IMR-90 (cell line): ENCODE results near the gene SVOPL. TPM values are rescaled to one million over a fixed set of nuclear protein-coding genes. Genes with fewer than 3 reads are reported as not detected.

Source experiments
- ATAC-seq: fragments of 200-7000 bp; cut with Tn5 transposase; 2 replicates; pipeline ENCODE4 v1.9.1; 2020; ENCODE audit warnings: low read depth, mild to moderate bottlenecking, moderate library complexity
- BruUV-seq: library from RNA; stranded (reverse); fragments of 400-500 nt; replicated peaks from 2 replicates; lab custom pipeline; 2021; lab: Mats Ljungman, UMichigan
- CTCF ChIA-PET: fragments of 300-600 bp; formaldehyde crosslinking; extraction: SDS; loops from one replicate; lab custom pipeline; 2021; ENCODE audit warnings: antibody characterized with exemption; lab: Yijun Ruan, JAX
- POLR2A ChIA-PET: fragments of 300-600 bp; sonication (Branson Sonifier 250); formaldehyde crosslinking; loops from one replicate; lab custom pipeline; 2022; ENCODE audit warnings: antibody characterized with exemption; ENCODE audit not compliant: unreplicated experiment; lab: Charles Lee
- DNase-seq: peaks from one replicate; pipeline ENCODE4 v3.0.0; 2013
- H2AFZ ChIP-seq: replicated peaks from 2 replicates; pipeline ENCODE3; 2013; ENCODE audit warnings: low read length, mild to moderate bottlenecking; ENCODE audit not compliant: poor library complexity
- H2AK5ac ChIP-seq: 2 replicates; pipeline ENCODE4 v1.6.1; 2013; ENCODE audit warnings: low read depth, low read length, inconsistent platforms
- H2AK9ac ChIP-seq: replicated peaks from 2 replicates; pipeline ENCODE3; 2013; ENCODE audit warnings: mild to moderate bottlenecking, low read depth, low read length, moderate library complexity; ENCODE audit not compliant: poor library complexity
- H2BK120ac ChIP-seq: 2 replicates; pipeline ENCODE4 v1.6.1; 2013; ENCODE audit warnings: low read depth, low read length, inconsistent platforms
- H2BK15ac ChIP-seq: 3 replicates; pipeline ENCODE4 v1.6.1; 2013; ENCODE audit warnings: low read depth, low read length, inconsistent platforms
- H2BK20ac ChIP-seq: 2 replicates; pipeline ENCODE4 v1.6.1; 2013; ENCODE audit warnings: low read depth, mild to moderate bottlenecking, inconsistent platforms, low read length, moderate library complexity
- H2BK5ac ChIP-seq: 2 replicates; pipeline ENCODE4 v1.6.1; 2013; ENCODE audit warnings: mild to moderate bottlenecking, low read depth, low read length, inconsistent platforms; ENCODE audit not compliant: poor library complexity, severe bottlenecking
- H3K14ac ChIP-seq: replicated peaks from 2 replicates; pipeline ENCODE4 v1.6.1; 2013; ENCODE audit warnings: low read depth, low read length, inconsistent platforms
- H3K18ac ChIP-seq: 2 replicates; pipeline ENCODE4 v1.6.1; 2013; ENCODE audit warnings: low read depth, low read length, control low read depth
- H3K23ac ChIP-seq: 2 replicates; pipeline ENCODE4 v1.6.1; 2013; ENCODE audit warnings: low read depth, low read length, inconsistent platforms
- H3K27ac ChIP-seq: 2 replicates; pipeline ENCODE4 v1.5.1; 2013; ENCODE audit warnings: mild to moderate bottlenecking, control low read depth, low read length; ENCODE audit not compliant: insufficient read depth
- H3K27me3 ChIP-seq: 2 replicates; pipeline ENCODE4 v1.6.1; 2013; ENCODE audit warnings: low read length; ENCODE audit not compliant: control insufficient read depth, insufficient read depth
- H3K36me3 ChIP-seq: 2 replicates; pipeline ENCODE4 v1.6.1; 2013; ENCODE audit warnings: low read length, mixed read lengths; ENCODE audit not compliant: control insufficient read depth, insufficient read depth
- H3K4ac ChIP-seq: 2 replicates; pipeline ENCODE4 v1.6.1; 2013; ENCODE audit warnings: low read depth, low read length, inconsistent platforms
- H3K4me1 ChIP-seq: 2 replicates; pipeline ENCODE4 v1.6.1; 2013; ENCODE audit warnings: low read length, mixed read lengths; ENCODE audit not compliant: control insufficient read depth, insufficient read depth
- H3K4me2 ChIP-seq: 2 replicates; pipeline ENCODE4 v1.6.1; 2013; ENCODE audit warnings: low read depth, mild to moderate bottlenecking, control low read depth, low read length, moderate library complexity
- H3K4me3 ChIP-seq: 2 replicates; pipeline ENCODE4 v1.5.1; 2013; ENCODE audit warnings: low read depth, mild to moderate bottlenecking, control low read depth, low read length, moderate library complexity; ENCODE audit not compliant: insufficient read depth
- H3K56ac ChIP-seq: 2 replicates; pipeline ENCODE4 v1.6.1; 2013; ENCODE audit warnings: low read length, inconsistent platforms; ENCODE audit not compliant: insufficient read depth; ENCODE audit errors: extremely low read depth
- H3K79me1 ChIP-seq, 2 experiments: 2 replicates each; pipeline ENCODE4 v1.6.1; 2013; ENCODE audit warnings: low read length in 2 of 2, inconsistent platforms in 1 of 2, low read depth in 1 of 2
- H3K9ac ChIP-seq: 2 replicates; pipeline ENCODE4 v1.6.1; 2013; ENCODE audit warnings: low read depth, low read length, control low read depth
- H3K9me1 ChIP-seq: 2 replicates; pipeline ENCODE4 v1.6.1; 2013; ENCODE audit warnings: low read length, inconsistent platforms; ENCODE audit not compliant: insufficient read depth
- H3K9me3 ChIP-seq: 2 replicates; pipeline ENCODE4 v1.6.1; 2013; ENCODE audit warnings: low read length; ENCODE audit not compliant: control insufficient read depth, insufficient read depth
- H4K20me1 ChIP-seq: 2 replicates; pipeline ENCODE4 v1.6.1; 2013; ENCODE audit warnings: low read length, inconsistent platforms; ENCODE audit not compliant: insufficient read depth
- H4K5ac ChIP-seq: 2 replicates; pipeline ENCODE4 v1.6.1; 2013; ENCODE audit warnings: mild to moderate bottlenecking, low read depth, low read length, control low read depth
- H4K8ac ChIP-seq, 2 experiments: 2 replicates each; pipeline ENCODE4 v1.6.1; 2013; ENCODE audit warnings: low read depth in 2 of 2, low read length in 2 of 2, control low read depth in 1 of 2, inconsistent platforms in 1 of 2
- H4K91ac ChIP-seq: 2 replicates; pipeline ENCODE4 v1.6.1; 2013; ENCODE audit warnings: low read depth, low read length, inconsistent platforms; ENCODE audit not compliant: insufficient read depth
- MXI1 ChIP-seq: IDR thresholded peaks from 2 replicates; pipeline ENCODE4 v1.6.1; 2012; ENCODE audit warnings: low read depth, mild to moderate bottlenecking, low read length, moderate library complexity, borderline replicate concordance
- WGBS, 2 experiments: methylation state at CpG; one replicate each; pipeline versions ENCODE4 v1.1.5 to v1.1.7; 2013; ENCODE audit warnings: missing lambda C conversion rate in 2 of 2; ENCODE audit not compliant: insufficient read length in 1 of 2; ENCODE audit errors: extremely low coverage in 2 of 2; 5-methylcytosine and 5-hydroxymethylcytosine counted together
- dilution Hi-C: fragments of 300-500 bp; cut with HindIII; formaldehyde crosslinking; loops from one replicate; pipeline ENCODE4 v1.14.3; 2018; ENCODE audit warnings: low sequenced_read_pairs; ENCODE audit not compliant: unreplicated experiment
- in situ Hi-C: fragments of 300-500 bp; cut with MboI; formaldehyde crosslinking; loops from 3 replicates; pipeline ENCODE4 v1.14.3; 2019; ENCODE audit warnings: low sequenced_read_pairs, inconsistent platforms, mixed read lengths
- intact Hi-C: fragments of 100-400 bp; cut with micrococcal nuclease; formaldehyde crosslinking; loops from 2 replicates; pipeline ENCODE4 v1.10.0; 2022
- polyA plus RNA-seq, 3 experiments: library from polyadenylated mRNA; depleted of rRNA; stranded (reverse); fragments of >200 nt; gene quantifications; 2 replicates each; pipeline ENCODE4 v1.2.3, GENCODE V29; 2012; ENCODE audit warnings: low replicate concordance in 1 of 3
- total RNA-seq: library from RNA; depleted of rRNA; stranded (reverse); fragments of >200 nt; gene quantifications from 2 replicates; pipeline ENCODE4 v1.2.3, GENCODE V29; 2012

Gene SVOPL
- total and polyA plus RNA-seq, 2 of the 4 experiments (the other 2 are of a cell fraction), result not detected

DNA sequence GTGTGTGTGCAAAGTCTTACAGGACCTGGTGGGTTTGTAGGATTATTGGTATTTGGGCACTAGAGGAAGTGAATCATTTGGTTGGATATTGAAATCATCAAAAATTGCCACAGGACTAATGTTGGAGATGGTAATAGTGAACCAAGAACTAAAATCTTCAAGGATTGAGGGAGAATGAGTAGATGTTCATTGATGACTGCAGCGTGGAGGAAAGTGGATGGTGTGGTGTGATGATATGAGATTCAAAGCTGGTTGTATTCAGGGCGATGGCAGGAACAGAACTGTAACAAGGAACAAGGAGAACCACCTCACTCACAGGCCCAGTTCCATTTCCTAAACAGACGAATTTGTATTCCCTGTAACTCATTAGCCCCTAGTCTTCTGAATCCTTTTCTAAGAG, 150.8 kb downstream of the SVOPL start:
- no peak overlapping the region for H3K23ac ChIP-seq
- H2BK20ac ChIP-seq, result no peak overlapping the region
- no peak overlapping the region for H3K4ac ChIP-seq
- no peak overlapping the region for H3K27ac ChIP-seq
- dilution Hi-C loops (no loop called here), intact Hi-C loops (no loop called here), in situ Hi-C loops (no loop called here)
- H3K14ac ChIP-seq, result no peak overlapping the region
- no peak for DNase-seq
- H2BK120ac ChIP-seq, result no peak overlapping the region
- H2AK5ac ChIP-seq, result no peak overlapping the region
- H3K27me3 ChIP-seq, result no peaks in the 10 kb centered on the region
- peaks cover 16% of the 10 kb centered on the region for H3K36me3 ChIP-seq
- H3K9ac ChIP-seq, result no peak overlapping the region
- ATAC-seq, result no peak
- no peaks in the 10 kb centered on the region; the same call in 1 of the 2 replicates for H3K9me1 ChIP-seq
- H2BK5ac ChIP-seq, result peak overlapping the region; percentile 45
- H4K5ac ChIP-seq, result no peak overlapping the region
- ChIA-PET POLR2A (no interaction called here), CTCF (no interaction called here)
- H3K56ac ChIP-seq, result no peak overlapping the region
- H4K20me1 ChIP-seq, result no peaks in the 10 kb centered on the region
- WGBS, 2 experiments, result no CpG with 5 or more reads among the region's 3 CpGs
- H2BK15ac ChIP-seq, result no peak overlapping the region
- no peak overlapping the region for H3K4me3 ChIP-seq
- no peak for TF ChIP-seq MXI1
- H4K8ac ChIP-seq, result no peak overlapping the region
- BruUV-seq, result no TSS peak
- H3K79me1 ChIP-seq, result no peaks in the 10 kb centered on the region; a peak in 2 of 4 replicates
- H3K4me1 ChIP-seq, result no peaks in the 10 kb centered on the region
- no peak overlapping the region for H3K18ac ChIP-seq
- peaks cover 5% of the 10 kb centered on the region for H3K9me3 ChIP-seq
- no peak overlapping the region for H4K91ac ChIP-seq
- H3K4me2 ChIP-seq, result no peak overlapping the region
- H2AFZ ChIP-seq, result no peak overlapping the region
- no peak overlapping the region for H2AK9ac ChIP-seq
